Activated naive CD8-positive, alpha-beta T cell treated with anti-CD3 and anti-CD28 coated beads, Interleukin-2, amount 10 ng/mL, durations not matched to agents 7 days and 5 days (primary cell): ENCODE data around the gene SNCAIP. TPM values are rescaled to one million over a fixed set of nuclear protein-coding genes. Genes with fewer than 3 reads are reported as not detected.

Experiments
- ATAC-seq: fragments of 150-1000 bp; cut with Tn5 transposase; one replicate; pipeline ENCODE4 v1.10.0; 2021; ENCODE audit warnings: low read depth, moderate library complexity
- POLR2A ChIA-PET: fragments of 350-600 bp; sonication (Branson Sonifier 250); formaldehyde crosslinking; loops from one replicate; lab custom pipeline; 2021; ENCODE audit warnings: antibody characterized with exemption; lab: Charles Lee
- DNase-seq: peaks from one replicate; pipeline ENCODE4 v3.0.0; 2021
- H3K27ac Mint-ChIP-seq: one replicate; pipeline ENCODE4 v1.8.0; 2022; ENCODE audit warnings: mild to moderate bottlenecking, mixed read lengths
- H3K27me3 Mint-ChIP-seq: one replicate; pipeline ENCODE4 v1.8.0; 2022; ENCODE audit warnings: mild to moderate bottlenecking, moderate library complexity, mixed read lengths
- H3K36me3 Mint-ChIP-seq: one replicate; pipeline ENCODE4 v1.8.0; 2021; ENCODE audit warnings: mild to moderate bottlenecking, mixed read lengths
- H3K4me1 Mint-ChIP-seq: one replicate; pipeline ENCODE4 v1.8.0; 2021; ENCODE audit warnings: mixed read lengths
- H3K4me3 Mint-ChIP-seq: one replicate; pipeline ENCODE4 v1.8.0; 2022; ENCODE audit warnings: mild to moderate bottlenecking, moderate library complexity, mixed read lengths
- H3K9me3 Mint-ChIP-seq: one replicate; pipeline ENCODE4 v1.8.0; 2021; ENCODE audit warnings: mixed read lengths
- total RNA-seq, 2 experiments: library from RNA; stranded (reverse); gene quantifications; one replicate each; pipeline ENCODE4 v1.2.3, GENCODE V29; 2021

SNCAIP gene
- total RNA-seq, 2 experiments from 2014 or later = not detected

DNA sequence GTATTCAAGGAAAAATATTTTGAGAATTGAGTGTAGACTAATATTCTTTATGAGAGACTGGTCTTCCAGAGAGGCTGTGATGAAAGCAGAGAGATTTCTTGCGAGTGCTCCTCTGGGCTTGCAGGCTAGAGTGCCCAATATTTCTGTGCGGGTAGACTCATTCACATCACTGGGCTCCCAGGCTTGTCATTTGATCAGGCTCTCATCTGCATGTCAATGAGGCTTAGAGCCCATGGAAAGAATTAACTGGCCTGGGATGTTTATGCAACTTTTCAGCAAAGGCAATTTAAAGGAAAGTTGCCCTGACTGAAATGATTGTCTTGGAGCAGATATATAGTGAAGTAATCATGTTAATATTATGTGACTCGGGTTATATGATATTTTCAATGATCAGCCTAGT lies 42.3 kb downstream of the SNCAIP start:
- Mint-ChIP-seq H3K27ac (no peak overlapping the region), H3K4me1 (no peaks in the 10 kb centered on the region), H3K27me3 (no peaks in the 10 kb centered on the region), H3K9me3 (no peaks in the 10 kb centered on the region), H3K4me3 (no peak overlapping the region), H3K36me3 (no peaks in the 10 kb centered on the region)
- POLR2A ChIA-PET = no interaction called here
- no peak for ATAC-seq
- DNase-seq = no peak

DNA sequence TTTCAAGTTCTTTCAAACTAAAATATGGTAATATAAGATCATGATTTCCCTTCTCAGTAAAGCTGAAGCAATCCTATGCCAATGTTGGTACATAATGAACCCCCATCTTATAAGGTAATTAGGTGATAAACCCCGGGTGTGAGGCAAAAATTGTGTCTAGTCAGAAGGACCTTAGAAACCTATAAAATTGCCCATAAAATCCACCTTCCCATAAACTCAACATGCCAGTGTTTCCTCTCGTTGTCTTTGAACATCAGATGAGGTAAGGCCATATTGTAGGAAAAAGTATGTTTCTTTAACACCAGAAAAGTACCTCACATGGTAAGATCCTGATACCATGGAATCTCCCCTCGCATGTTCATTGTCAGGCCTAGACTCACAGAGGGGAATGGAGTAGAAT lies 43.3 kb downstream of the SNCAIP start:
- H3K36me3 Mint-ChIP-seq = no peaks in the 10 kb centered on the region
- no peak overlapping the region for H3K27ac Mint-ChIP-seq
- H3K4me3 Mint-ChIP-seq = no peak overlapping the region
- no peaks in the 10 kb centered on the region for H3K9me3 Mint-ChIP-seq
- DNase-seq (no peak), ATAC-seq (no peak)
- POLR2A ChIA-PET = no interaction called here
- H3K4me1 Mint-ChIP-seq = no peaks in the 10 kb centered on the region
- no peaks in the 10 kb centered on the region for H3K27me3 Mint-ChIP-seq

DNA sequence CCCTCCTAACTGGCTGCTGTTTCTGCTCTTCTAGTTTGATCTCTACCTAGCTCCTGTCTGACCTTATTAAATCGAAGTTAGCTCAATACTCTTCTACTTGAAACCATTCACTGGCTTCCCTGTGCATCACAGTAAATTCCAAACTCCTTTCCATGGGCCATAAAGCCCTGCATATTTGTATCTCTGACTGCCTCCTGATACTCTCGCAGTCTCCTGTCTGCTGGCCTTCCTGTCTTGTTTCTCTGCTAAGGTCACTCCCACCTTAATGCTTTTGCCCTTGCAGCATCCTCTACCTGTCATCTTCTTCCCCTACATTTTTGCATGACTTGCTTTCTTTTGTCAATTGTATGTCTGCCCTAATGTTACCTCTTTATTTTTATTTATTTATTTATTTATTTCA lies 44.8 kb downstream of the SNCAIP start:
- Mint-ChIP-seq H3K27ac (no peak overlapping the region), H3K27me3 (no peaks in the 10 kb centered on the region), H3K4me1 (no peaks in the 10 kb centered on the region), H3K9me3 (no peaks in the 10 kb centered on the region), H3K36me3 (no peaks in the 10 kb centered on the region), H3K4me3 (no peak overlapping the region)
- no peak for DNase-seq
- POLR2A ChIA-PET = no interaction called here
- no peak for ATAC-seq

DNA sequence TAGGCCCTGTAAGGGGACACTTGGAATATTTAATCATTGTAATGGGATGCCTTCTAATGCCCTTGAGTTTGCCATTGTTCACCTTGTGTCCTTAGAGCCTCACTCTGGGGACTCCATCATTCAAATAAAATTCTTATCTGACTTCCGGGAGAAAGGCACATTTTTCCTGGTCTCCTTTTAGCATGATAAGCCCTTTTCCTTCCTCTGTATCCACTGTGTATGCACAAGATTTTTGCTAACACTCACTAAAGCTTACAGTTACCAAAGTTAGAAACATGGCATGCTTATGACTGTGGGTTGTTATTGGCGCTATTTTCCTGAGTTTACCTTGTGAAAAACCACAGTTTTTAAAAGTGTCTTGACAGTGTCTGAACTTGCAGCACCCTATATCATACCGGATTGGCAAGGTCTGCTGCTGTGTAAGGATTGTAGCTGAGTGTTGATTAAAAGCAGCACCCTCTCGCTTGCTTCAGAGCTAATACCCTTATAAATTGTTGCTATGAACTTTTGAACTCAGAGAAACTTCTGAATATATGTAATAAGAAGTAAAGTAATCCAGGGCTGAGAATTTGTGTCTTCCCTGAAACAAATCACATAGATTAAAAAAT lies 46.4 kb downstream of the SNCAIP start:
- ATAC-seq = no peak
- Mint-ChIP-seq H3K4me3 (no peak overlapping the region), H3K27ac (no peak overlapping the region), H3K4me1 (no peaks in the 10 kb centered on the region), H3K36me3 (no peaks in the 10 kb centered on the region), H3K9me3 (no peaks in the 10 kb centered on the region), H3K27me3 (no peaks in the 10 kb centered on the region)
- POLR2A ChIA-PET = no interaction called here
- DNase-seq = no peak

DNA sequence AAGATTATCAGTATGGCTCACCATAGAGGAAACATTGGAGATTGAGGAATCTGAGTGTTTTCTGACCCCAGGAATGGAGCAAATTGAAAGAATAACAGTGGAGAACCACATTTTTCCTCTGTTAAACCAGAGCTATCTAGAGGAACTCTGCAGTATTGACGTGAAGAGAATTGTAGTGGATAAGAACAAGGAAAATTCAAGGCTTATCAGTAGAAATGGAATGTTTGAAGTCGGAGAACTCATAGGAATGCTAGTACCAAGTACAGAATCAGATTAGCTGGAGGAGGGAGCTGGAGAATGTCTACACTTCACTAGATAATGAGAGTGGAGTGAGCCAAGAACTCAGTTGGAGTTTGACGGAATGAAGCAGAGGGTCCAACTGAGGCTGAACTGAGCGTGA lies 50.3 kb downstream of the SNCAIP start:
- H3K4me1 Mint-ChIP-seq = no peaks in the 10 kb centered on the region
- ATAC-seq (no peak), DNase-seq (no peak)
- H3K27me3 Mint-ChIP-seq = no peaks in the 10 kb centered on the region
- H3K27ac Mint-ChIP-seq = no peak overlapping the region
- POLR2A ChIA-PET = no interaction called here
- H3K9me3 Mint-ChIP-seq = no peaks in the 10 kb centered on the region
- no peaks in the 10 kb centered on the region for H3K36me3 Mint-ChIP-seq
- H3K4me3 Mint-ChIP-seq = no peak overlapping the region

DNA sequence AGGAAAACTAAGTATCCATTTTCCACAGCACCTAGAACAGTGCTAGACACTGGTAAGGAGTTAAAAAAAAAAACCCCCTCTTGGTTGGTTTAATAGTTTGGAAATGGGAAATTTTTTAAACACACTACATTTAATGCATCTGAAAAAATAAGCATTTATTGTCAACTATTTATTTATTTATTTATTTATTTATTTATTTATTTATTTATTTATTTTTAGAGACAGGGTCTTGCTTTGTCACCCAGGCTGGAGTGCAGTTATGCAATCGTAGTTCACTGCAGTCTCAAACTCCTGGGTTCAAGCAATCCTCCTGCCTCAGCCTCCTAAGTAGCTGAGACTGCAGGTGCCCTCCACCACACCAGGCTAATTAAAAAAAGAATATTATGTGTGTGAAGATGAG lies 51.6 kb downstream of the SNCAIP start:
- no peaks in the 10 kb centered on the region for H3K9me3 Mint-ChIP-seq
- no peaks in the 10 kb centered on the region for H3K36me3 Mint-ChIP-seq
- H3K4me1 Mint-ChIP-seq = no peaks in the 10 kb centered on the region
- no peak overlapping the region for H3K27ac Mint-ChIP-seq
- DNase-seq (no peak), ATAC-seq (no peak)
- no peaks in the 10 kb centered on the region for H3K27me3 Mint-ChIP-seq
- POLR2A ChIA-PET = no interaction called here
- H3K4me3 Mint-ChIP-seq = no peak overlapping the region

DNA sequence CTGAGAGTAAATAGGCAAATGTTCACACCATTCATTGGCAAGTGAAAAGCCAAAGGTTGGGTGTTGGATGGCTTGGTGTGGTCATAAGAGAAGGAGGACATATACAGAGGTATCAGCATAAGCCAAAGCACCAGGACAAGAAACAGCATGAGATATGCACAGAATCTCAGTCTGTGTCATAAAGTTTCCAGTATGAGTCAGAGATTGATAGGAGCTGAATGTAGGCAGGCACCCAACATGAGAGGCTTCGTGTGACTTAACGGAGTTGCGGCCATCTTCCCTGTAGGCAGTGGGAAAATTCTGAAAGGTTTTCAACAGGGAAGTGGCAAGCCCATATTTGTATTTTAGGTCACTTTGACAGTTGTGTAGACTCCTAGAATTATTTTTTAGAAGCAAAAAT lies 54.5 kb downstream of the SNCAIP start:
- no peak for ATAC-seq
- POLR2A ChIA-PET = no interaction called here

DNA sequence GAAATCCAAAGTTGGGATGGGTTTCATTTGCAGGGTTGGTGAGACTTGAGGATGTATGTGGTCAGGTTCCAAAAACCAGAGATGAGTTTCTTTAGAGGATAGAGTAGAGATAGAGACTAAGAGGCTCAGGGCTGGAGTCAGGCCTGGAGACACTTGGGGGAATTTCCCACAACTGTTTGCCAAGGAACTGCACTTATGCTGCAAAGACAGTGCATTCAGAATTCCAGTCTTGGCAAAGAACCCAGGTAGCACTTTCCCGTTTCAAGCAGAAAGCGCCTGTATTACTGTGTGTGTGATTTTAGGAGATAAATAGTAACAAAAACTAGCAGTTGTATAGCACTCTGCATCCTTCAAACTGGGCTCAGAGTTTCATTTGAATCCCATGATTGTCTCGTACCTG lies 55.4 kb downstream of the SNCAIP start:
- DNase-seq = no peak
- ATAC-seq = no peak
- no peak overlapping the region for H3K27ac Mint-ChIP-seq
- no peaks in the 10 kb centered on the region for H3K4me1 Mint-ChIP-seq
- H3K36me3 Mint-ChIP-seq = no peaks in the 10 kb centered on the region
- POLR2A ChIA-PET = no interaction called here
- no peaks in the 10 kb centered on the region for H3K9me3 Mint-ChIP-seq
- H3K4me3 Mint-ChIP-seq = no peak overlapping the region
- H3K27me3 Mint-ChIP-seq = no peaks in the 10 kb centered on the region

More for the DNA sequence above, 54.5 kb downstream of the SNCAIP start:
- Mint-ChIP-seq H3K4me1 (no peaks in the 10 kb centered on the region), H3K4me3 (no peak overlapping the region), H3K9me3 (no peaks in the 10 kb centered on the region), H3K27ac (no peak overlapping the region), H3K27me3 (no peaks in the 10 kb centered on the region), H3K36me3 (no peaks in the 10 kb centered on the region)
- DNase-seq = no peak

DNA sequence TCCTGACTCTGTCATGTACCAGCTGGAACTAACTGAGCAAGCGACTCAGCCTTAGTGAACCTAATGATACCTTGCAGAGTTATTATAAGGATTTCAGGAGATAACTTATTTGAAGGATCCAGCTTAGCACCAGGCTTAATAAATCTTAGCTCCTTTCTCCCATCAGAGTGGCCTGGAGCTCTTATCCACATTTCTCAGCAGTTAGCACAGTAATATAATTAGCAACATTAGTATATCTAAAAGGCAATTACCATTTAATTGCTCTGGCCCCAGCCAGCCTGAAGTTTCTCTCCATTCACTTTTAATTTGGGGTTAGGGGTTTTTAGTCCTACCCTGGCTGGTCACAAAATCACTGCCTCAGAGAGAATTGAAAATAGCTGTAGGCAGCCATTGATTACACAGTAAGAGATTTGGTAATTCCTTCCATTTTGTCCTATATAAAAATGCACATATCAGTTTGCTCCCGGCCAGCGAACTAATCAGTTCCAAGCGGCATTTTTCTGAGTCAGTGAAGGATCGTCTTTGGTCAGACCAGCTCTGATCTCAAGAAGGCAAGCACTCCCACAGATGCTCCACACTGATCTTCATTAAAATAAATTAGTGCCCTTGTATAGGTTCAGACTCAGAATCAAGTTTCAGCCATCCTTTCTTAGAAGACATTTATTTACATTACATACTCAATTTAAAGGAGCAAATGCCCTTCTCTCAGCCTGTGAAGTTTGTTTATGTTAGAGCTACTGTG lies 56.6 kb downstream of the SNCAIP start:
- ATAC-seq = no peak
- POLR2A ChIA-PET = no interaction called here

DNA sequence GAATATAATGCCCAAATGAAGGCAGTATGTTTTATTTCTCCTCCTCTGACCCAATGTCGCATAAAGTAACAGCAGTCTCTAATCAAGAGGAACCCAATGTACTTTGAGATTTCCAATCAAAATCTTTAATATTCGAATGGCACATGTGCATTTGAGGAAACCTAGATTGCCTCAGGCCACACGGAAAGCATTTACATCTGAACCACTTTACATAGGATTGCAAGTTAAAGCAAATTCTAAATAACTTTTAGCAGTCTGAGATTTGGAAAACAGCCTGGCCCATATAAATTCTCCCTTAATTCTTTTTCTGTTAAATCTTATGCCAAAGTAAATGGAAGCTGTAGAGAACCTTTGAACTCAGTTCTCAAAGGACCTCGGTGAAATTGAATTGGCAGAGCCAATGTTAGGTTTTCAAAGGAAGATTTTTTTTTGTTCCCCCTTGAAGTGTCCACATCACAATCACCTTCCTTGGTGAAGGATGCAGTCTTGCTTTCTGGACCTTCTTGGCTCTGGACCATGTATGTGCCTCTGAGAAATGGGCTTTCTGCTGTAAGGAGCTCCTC lies 57.3 kb downstream of the SNCAIP start:
- H3K4me3 Mint-ChIP-seq = no peak overlapping the region

More for the DNA sequence above, 56.6 kb downstream of the SNCAIP start:
- H3K4me1 Mint-ChIP-seq = no peaks in the 10 kb centered on the region
- no peak overlapping the region for H3K27ac Mint-ChIP-seq
- DNase-seq = no peak
- H3K27me3 Mint-ChIP-seq = no peaks in the 10 kb centered on the region
- no peak overlapping the region for H3K4me3 Mint-ChIP-seq
- no peaks in the 10 kb centered on the region for H3K9me3 Mint-ChIP-seq
- no peaks in the 10 kb centered on the region for H3K36me3 Mint-ChIP-seq

DNA sequence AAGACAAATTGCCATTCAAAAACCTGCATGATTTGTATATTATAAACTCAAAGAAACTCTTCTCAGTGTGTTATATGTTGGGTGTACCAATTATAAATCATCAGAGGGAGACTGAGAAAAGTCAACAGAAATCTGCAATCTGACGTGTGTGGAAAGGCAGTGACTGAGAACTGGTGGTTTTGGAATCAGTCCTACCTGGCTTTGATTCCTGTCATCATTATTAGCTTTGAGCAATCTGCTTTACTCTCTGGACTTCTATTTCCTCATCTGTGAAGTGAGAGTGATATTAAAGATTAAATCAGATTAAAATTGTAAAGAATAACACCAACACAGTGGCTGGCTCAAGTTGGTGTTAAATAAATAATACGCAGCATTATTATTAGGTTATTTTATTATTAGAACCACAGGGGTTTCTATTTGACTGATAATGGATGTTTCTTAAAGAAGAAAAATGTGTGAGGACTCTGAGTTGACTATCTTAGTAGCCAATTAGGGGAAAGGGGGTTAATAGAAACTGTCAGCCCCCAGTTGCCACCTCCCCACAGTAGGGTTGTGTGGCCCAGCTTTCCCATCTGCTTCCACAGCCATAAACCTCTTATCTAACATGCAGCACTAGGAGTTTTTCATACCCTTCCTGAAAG lies 59.6 kb downstream of the SNCAIP start:
- no peaks in the 10 kb centered on the region for H3K4me1 Mint-ChIP-seq
- ATAC-seq = no peak
- no peaks in the 10 kb centered on the region for H3K36me3 Mint-ChIP-seq
- no peak for DNase-seq
- no peaks in the 10 kb centered on the region for H3K9me3 Mint-ChIP-seq
- H3K27ac Mint-ChIP-seq = no peak overlapping the region
- no peak overlapping the region for H3K4me3 Mint-ChIP-seq
- POLR2A ChIA-PET = no interaction called here
- no peaks in the 10 kb centered on the region for H3K27me3 Mint-ChIP-seq

More for the DNA sequence above, 57.3 kb downstream of the SNCAIP start:
- ATAC-seq (no peak), DNase-seq (no peak)
- Mint-ChIP-seq H3K27ac (no peak overlapping the region), H3K36me3 (no peaks in the 10 kb centered on the region), H3K4me1 (no peaks in the 10 kb centered on the region), H3K27me3 (no peaks in the 10 kb centered on the region), H3K9me3 (no peaks in the 10 kb centered on the region)
- POLR2A ChIA-PET = no interaction called here

DNA sequence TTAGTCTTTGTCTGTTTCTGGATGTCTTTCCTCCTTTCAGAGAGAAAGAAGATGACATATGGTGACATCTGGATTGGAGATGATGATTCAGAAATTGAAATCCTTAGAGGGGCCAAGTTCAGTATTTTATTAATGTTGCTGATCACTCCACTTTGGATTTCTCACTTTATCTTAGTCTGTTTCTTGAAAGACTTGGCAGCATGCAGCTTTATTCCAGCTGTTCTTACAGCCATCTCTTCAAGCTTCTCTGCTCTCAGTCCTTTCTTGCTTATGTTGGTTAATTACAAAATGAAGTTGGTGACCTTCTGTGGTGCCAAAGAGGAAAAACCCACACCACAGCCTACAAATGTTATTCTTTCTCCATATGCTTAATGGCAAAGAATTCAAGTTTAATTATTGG lies 62.1 kb downstream of the SNCAIP start:
- ATAC-seq = no peak
- no peak overlapping the region for H3K4me3 Mint-ChIP-seq
- no peaks in the 10 kb centered on the region for H3K4me1 Mint-ChIP-seq
- H3K27me3 Mint-ChIP-seq = no peaks in the 10 kb centered on the region
- H3K36me3 Mint-ChIP-seq = no peaks in the 10 kb centered on the region
- POLR2A ChIA-PET = no interaction called here
- no peaks in the 10 kb centered on the region for H3K9me3 Mint-ChIP-seq
- no peak overlapping the region for H3K27ac Mint-ChIP-seq
- DNase-seq = no peak

DNA sequence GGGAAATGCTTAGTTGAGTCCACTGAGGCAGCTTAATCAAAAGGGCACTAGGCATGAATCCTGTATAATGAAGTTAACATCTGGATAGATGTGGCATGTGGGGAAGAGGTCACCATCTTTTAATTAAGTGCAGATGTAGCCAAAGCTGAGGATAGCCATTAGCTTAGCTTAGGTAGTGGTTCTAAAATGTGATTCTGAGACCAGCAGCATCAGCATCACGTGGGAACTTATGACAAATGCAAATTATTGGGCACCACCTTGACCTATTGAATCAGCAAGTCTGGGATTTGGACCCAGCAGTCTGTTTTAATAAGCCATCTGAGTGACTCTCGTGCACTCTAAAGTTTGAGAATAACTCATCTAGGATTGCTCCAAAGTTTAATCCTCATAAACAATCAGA lies 63.8 kb downstream of the SNCAIP start:
- Mint-ChIP-seq H3K4me1 (no peaks in the 10 kb centered on the region), H3K4me3 (no peak overlapping the region), H3K9me3 (no peaks in the 10 kb centered on the region), H3K27me3 (no peaks in the 10 kb centered on the region), H3K27ac (no peak overlapping the region), H3K36me3 (no peaks in the 10 kb centered on the region)
- ATAC-seq = no peak
- DNase-seq = no peak
- POLR2A ChIA-PET = no interaction called here

DNA sequence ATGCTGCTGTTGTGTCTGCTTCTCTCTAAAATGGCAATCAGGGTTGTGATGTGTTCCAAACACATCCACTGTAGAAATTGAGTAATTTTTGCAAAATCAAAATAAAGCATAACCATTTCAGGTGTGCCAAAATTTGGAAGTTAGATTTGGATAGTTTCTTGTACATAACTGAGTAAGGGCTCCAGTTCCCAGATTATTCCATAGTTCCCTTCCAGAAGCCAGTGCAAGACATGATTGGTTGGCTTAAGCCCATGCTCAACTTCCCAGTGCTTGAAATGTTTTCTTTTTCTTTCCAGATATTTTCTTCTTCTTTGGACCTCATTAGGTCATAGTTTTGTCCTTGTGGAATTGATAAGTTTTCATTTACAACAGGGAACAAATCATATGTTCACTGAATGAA lies 64.2 kb downstream of the SNCAIP start:
- DNase-seq = no peak
- POLR2A ChIA-PET = no interaction called here

More for the DNA sequence above, 64.2 kb downstream of the SNCAIP start:
- Mint-ChIP-seq H3K27me3 (no peaks in the 10 kb centered on the region), H3K4me3 (no peak overlapping the region), H3K27ac (no peak overlapping the region), H3K9me3 (no peaks in the 10 kb centered on the region), H3K36me3 (no peaks in the 10 kb centered on the region), H3K4me1 (no peaks in the 10 kb centered on the region)
- no peak for ATAC-seq
